K562 (cell line): ENCODE measurements around the gene NXF1. TPM values are rescaled to one million over a fixed set of nuclear protein-coding genes. Genes with fewer than 3 reads are reported as not detected.

Experiments
- ATF7 ChIP-seq: fragments of 450-650 bp; IDR thresholded peaks from 2 replicates; pipeline ENCODE4 v1.7.1; 2014; ENCODE audit warnings: mild to moderate bottlenecking, moderate library complexity
- CBX5 ChIP-seq: IDR thresholded peaks from 2 replicates; pipeline ENCODE4 v1.6.1; 2014; ENCODE audit warnings: low read depth, borderline replicate concordance
- CCAR2 ChIP-seq: fragments of 200-400 bp; formaldehyde crosslinking; IDR thresholded peaks from 2 replicates; pipeline ENCODE4 v1.6.1; 2017; ENCODE audit warnings: mild to moderate bottlenecking, low read depth, low read length
- CEBPB ChIP-seq: fragments of 450-650 bp; IDR thresholded peaks from 2 replicates; pipeline ENCODE4 v1.6.1; 2016; ENCODE audit warnings: missing genetic modification characterization, missing compliant biosample characterization
- DACH1 ChIP-seq: fragments of 450-650 bp; IDR thresholded peaks from 2 replicates; pipeline ENCODE4 v1.6.1; 2018; ENCODE audit not compliant: partially characterized antibody
- ETS2 ChIP-seq: IDR thresholded peaks from 2 replicates; pipeline ENCODE4 v1.6.1; 2016; ENCODE audit warnings: borderline replicate concordance, missing genetic modification characterization, mild to moderate bottlenecking, moderate library complexity, missing compliant biosample characterization; ENCODE audit not compliant: poor library complexity, severe bottlenecking
- GTF2A2 ChIP-seq: IDR thresholded peaks from 2 replicates; pipeline ENCODE4 v1.6.1; 2016; ENCODE audit warnings: mild to moderate bottlenecking, missing genetic modification characterization, missing compliant biosample characterization
- GTF2E2 ChIP-seq: fragments of 200-800 bp; sonication (Bioruptor generic); IDR thresholded peaks from 2 replicates; pipeline ENCODE4 v1.6.1; 2016; ENCODE audit warnings: missing genetic modification characterization, missing compliant biosample characterization
- GTF2F1 ChIP-seq: IDR thresholded peaks from 2 replicates; pipeline ENCODE4 v1.6.1; 2011; ENCODE audit warnings: low read depth, low read length, improper control_type of control experiment
- HNRNPUL1 ChIP-seq: fragments of 200-400 bp; formaldehyde crosslinking; IDR thresholded peaks from 2 replicates; pipeline ENCODE4 v1.6.1; 2017; ENCODE audit warnings: low read length
- KDM5B ChIP-seq: fragments of 200-600 bp; sonication (generic); IDR thresholded peaks from 2 replicates; pipeline ENCODE4 v1.6.1; 2012; ENCODE audit warnings: low read depth, mild to moderate bottlenecking, moderate library complexity, low read length, control low read depth, inconsistent platforms; ENCODE audit not compliant: insufficient replicate concordance
- KLF10 ChIP-seq: fragments of 250-450 bp; sonication (Bioruptor Pico); IDR thresholded peaks from 2 replicates; pipeline ENCODE4 v1.6.1; 2021; ENCODE audit warnings: matching md5 sums
- MCM2 ChIP-seq: fragments of 450-650 bp; IDR thresholded peaks from 2 replicates; pipeline ENCODE4 v1.6.1; 2017; ENCODE audit warnings: low read depth, mild to moderate bottlenecking
- MEIS2 ChIP-seq: fragments of 450-650 bp; IDR thresholded peaks from 2 replicates; pipeline ENCODE4 v1.6.1; 2014; ENCODE audit warnings: mild to moderate bottlenecking; ENCODE audit not compliant: partially characterized antibody
- MTA2 ChIP-seq: fragments of 450-650 bp; IDR thresholded peaks from 2 replicates; pipeline ENCODE4 v1.6.1; 2016; ENCODE audit warnings: low read depth
- MYBL2 ChIP-seq, 2 experiments: fragments of 450-650 bp in 1 of 2; sonication (generic) in 1 of 2; formaldehyde crosslinking in 1 of 2; IDR thresholded peaks; 2 replicates each; pipeline versions ENCODE4 v1.6.1 to v1.8.1; 2017 to 2022; ENCODE audit warnings: borderline replicate concordance in 1 of 2, inconsistent platforms in 1 of 2, low read depth in 1 of 2, mild to moderate bottlenecking in 1 of 2, missing genetic modification reagents in 1 of 2, moderate library complexity in 1 of 2
- NONO ChIP-seq, 2 experiments: fragments of 200-400 bp in 1 of 2; fragments of 450-650 bp in 1 of 2; formaldehyde crosslinking in 1 of 2; IDR thresholded peaks; 2 replicates each; pipeline ENCODE4 v1.6.1; 2017; ENCODE audit warnings: low read depth in 2 of 2, mild to moderate bottlenecking in 2 of 2, moderate library complexity in 2 of 2, low read length in 1 of 2
- SMAD4 ChIP-seq: fragments of 250-450 bp; sonication (Bioruptor Pico); conservative IDR thresholded peaks from 2 replicates; pipeline ENCODE4 v1.8.0; 2021; ENCODE audit warnings: inconsistent platforms, mild to moderate bottlenecking, moderate library complexity
- SMARCA4 ChIP-seq: fragments of 450-650 bp; IDR thresholded peaks from 2 replicates; pipeline ENCODE4 v1.6.1; 2016
- TAF1 ChIP-seq: IDR thresholded peaks from 2 replicates; pipeline ENCODE4 v1.6.1; 2011; ENCODE audit warnings: mild to moderate bottlenecking, low read length, moderate library complexity; ENCODE audit not compliant: insufficient read depth, control insufficient read depth, severe bottlenecking; ENCODE audit errors: extremely low read depth
- TRIM28 ChIP-seq: fragments of 450-650 bp; IDR thresholded peaks from 2 replicates; pipeline ENCODE4 v1.6.1; 2017
- ZKSCAN3 ChIP-seq: fragments of 250-450 bp; sonication (Bioruptor Pico); IDR thresholded peaks from 2 replicates; pipeline ENCODE4 v1.4.0; 2020
- ZNF124 ChIP-seq: sonication (generic); formaldehyde crosslinking; IDR thresholded peaks from 2 replicates; pipeline ENCODE4 v1.8.1; 2022; ENCODE audit warnings: missing genetic modification reagents
- ZNF668 ChIP-seq: fragments of 250-450 bp; sonication (Bioruptor Pico); IDR thresholded peaks from 2 replicates; pipeline ENCODE4 v1.8.0; 2022; ENCODE audit warnings: mild to moderate bottlenecking, inconsistent platforms
- polyA plus RNA-seq, 8 experiments: library from polyadenylated mRNA; depleted of rRNA in 4 of 8; stranded (reverse) in 5 of 8; unstranded in 3 of 8; fragments of >200 nt; fragmentation: Nextera tagmentation in 2 of 8; fragmentation: Illumina TruSeq in 1 of 8; extraction: Ambion mirVana in 2 of 8; extraction: Trizol in 1 of 8; gene quantifications; 2 replicates each; pipeline versions ENCODE4 v1.2.1 to v1.2.3, GENCODE V29; 2011 to 2014; ENCODE audit warnings: inconsistent platforms in 1 of 8, missing spikeins in 1 of 8
- total RNA-seq, 7 experiments: library from RNA; depleted of rRNA in 6 of 7; stranded (reverse); fragments of >200 nt in 6 of 7; fragmentation: Illumina TruSeq in 2 of 7; extraction: Trizol in 2 of 7; gene quantifications; 2 replicates each; pipeline versions ENCODE4 v1.2.1 to v1.2.3, GENCODE V29; 2011 to 2021; ENCODE audit warnings: low replicate concordance in 1 of 7
- TF ChIP-seq, protein P1 (sequence below): fragments of 250-450 bp; sonication (Bioruptor Pico); IDR thresholded peaks from 2 replicates; pipeline ENCODE4 v1.4.0; 2020; ENCODE audit warnings: mild to moderate bottlenecking, moderate library complexity
- TF ChIP-seq, protein P2 (sequence below), 2 experiments: fragments of 150-350 bp in 1 of 2; IDR thresholded peaks; 2 replicates each; pipeline ENCODE4 v1.6.1; 2012 to 2016; ENCODE audit warnings: low read depth in 2 of 2, low read length in 2 of 2, mild to moderate bottlenecking in 1 of 2, moderate library complexity in 1 of 2

The NXF1 gene
- total and polyA plus RNA-seq, 9 of the 15 experiments (the other 6 are each of a cell fraction or from before 2014, with no cell fraction given) = 18.1 to 98.3 (median 35.8) TPM

- TF ChIP-seq ZKSCAN3 (CRISPR knock-in tag) (no peak), TAF1 (no peak), GTF2E2 (tag) (no peak), NONO (IDR thresholded peaks at IDR 0.05; ENCODE audit: low read depth in 2 of 2, low read length in 1 of 2) (no peak), HNRNPUL1 (no peak), ZNF668 (CRISPR knock-in tag) (no peak), TRIM28 (no peak), GTF2F1 (0 out of 2 replicates have a peak, but pooled peaks have one; percentile 30), ETS2 (tag) (peak; percentile 45), MYBL2 (IDR thresholded peaks at IDR 0.05; ENCODE audit: low read depth) (no peak), MYBL2 (CRISPR knock-in tag; IDR thresholded peaks at IDR 0.05; ENCODE audit: borderline replicate concordance) (no peak), SMAD4 (CRISPR knock-in tag) (no peak; the same call in 1 of the 2 replicates), CBX5 (no peak), MCM2 (no peak), MTA2 (no peak; the same call in 1 of the 2 replicates), CCAR2 (no peak), ATF7 (no peak), KLF10 (CRISPR knock-in tag) (no peak), KDM5B (no peak), CEBPB (tag) (no peak), DACH1 (no peak), GTF2A2 (tag) (no peak), MEIS2 (peak; percentile 15), ZNF124 (no peak), SMARCA4 (no peak)
- TF ChIP-seq, protein P1, sequence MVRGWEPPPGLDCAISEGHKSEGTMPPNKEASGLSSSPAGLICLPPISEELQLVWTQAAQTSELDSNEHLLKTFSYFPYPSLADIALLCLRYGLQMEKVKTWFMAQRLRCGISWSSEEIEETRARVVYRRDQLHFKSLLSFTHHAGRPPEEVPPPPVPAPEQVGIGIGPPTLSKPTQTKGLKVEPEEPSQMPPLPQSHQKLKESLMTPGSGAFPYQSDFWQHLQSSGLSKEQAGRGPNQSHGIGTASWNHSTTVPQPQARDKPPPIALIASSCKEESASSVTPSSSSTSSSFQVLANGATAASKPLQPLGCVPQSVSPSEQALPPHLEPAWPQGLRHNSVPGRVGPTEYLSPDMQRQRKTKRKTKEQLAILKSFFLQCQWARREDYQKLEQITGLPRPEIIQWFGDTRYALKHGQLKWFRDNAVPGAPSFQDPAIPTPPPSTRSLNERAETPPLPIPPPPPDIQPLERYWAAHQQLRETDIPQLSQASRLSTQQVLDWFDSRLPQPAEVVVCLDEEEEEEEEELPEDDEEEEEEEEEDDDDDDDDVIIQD (CRISPR knock-in tag) = no peak
- TF ChIP-seq, protein P2, sequence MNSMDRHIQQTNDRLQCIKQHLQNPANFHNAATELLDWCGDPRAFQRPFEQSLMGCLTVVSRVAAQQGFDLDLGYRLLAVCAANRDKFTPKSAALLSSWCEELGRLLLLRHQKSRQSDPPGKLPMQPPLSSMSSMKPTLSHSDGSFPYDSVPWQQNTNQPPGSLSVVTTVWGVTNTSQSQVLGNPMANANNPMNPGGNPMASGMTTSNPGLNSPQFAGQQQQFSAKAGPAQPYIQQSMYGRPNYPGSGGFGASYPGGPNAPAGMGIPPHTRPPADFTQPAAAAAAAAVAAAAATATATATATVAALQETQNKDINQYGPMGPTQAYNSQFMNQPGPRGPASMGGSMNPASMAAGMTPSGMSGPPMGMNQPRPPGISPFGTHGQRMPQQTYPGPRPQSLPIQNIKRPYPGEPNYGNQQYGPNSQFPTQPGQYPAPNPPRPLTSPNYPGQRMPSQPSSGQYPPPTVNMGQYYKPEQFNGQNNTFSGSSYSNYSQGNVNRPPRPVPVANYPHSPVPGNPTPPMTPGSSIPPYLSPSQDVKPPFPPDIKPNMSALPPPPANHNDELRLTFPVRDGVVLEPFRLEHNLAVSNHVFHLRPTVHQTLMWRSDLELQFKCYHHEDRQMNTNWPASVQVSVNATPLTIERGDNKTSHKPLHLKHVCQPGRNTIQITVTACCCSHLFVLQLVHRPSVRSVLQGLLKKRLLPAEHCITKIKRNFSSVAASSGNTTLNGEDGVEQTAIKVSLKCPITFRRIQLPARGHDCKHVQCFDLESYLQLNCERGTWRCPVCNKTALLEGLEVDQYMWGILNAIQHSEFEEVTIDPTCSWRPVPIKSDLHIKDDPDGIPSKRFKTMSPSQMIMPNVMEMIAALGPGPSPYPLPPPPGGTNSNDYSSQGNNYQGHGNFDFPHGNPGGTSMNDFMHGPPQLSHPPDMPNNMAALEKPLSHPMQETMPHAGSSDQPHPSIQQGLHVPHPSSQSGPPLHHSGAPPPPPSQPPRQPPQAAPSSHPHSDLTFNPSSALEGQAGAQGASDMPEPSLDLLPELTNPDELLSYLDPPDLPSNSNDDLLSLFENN (IDR thresholded peaks at IDR 0.05; ENCODE audit: low read depth in 2 of 2, low read length in 2 of 2) = 0 out of 4 replicates have a peak, but pooled peaks of 1 of the 2 experiments have one; percentile 27
These were observed 18.8 kb downstream of the NXF1 start (continued) for GRCh38 chr11:62786318-62787004.
